Mucosa of stomach (tissue), 1 donor: ENCODE data around the gene CAMK1.
A peak's percentile ranks its signal among the peaks of the same experiment; 100 is the strongest.

Experiments
- H3K27me3 ChIP-seq: one replicate; pipeline ENCODE4 v1.7.0; 2013; ENCODE audit warnings: mild to moderate bottlenecking, low read length; ENCODE audit not compliant: control insufficient read depth, insufficient read depth
- H3K36me3 ChIP-seq: one replicate; pipeline ENCODE4 v1.7.0; 2013; ENCODE audit warnings: low read length; ENCODE audit not compliant: control insufficient read depth, insufficient read depth
- H3K4me1 ChIP-seq: one replicate; pipeline ENCODE4 v1.7.0; 2013; ENCODE audit warnings: mild to moderate bottlenecking, low read length; ENCODE audit not compliant: control insufficient read depth, insufficient read depth
- H3K4me3 ChIP-seq: one replicate; pipeline ENCODE4 v1.7.0; 2013; ENCODE audit warnings: low read length
- H3K9ac ChIP-seq: one replicate; pipeline ENCODE4 v1.7.0; 2013; ENCODE audit warnings: mild to moderate bottlenecking, low read length, moderate library complexity
- H3K9me3 ChIP-seq: one replicate; pipeline ENCODE4 v1.7.0; 2013; ENCODE audit warnings: mild to moderate bottlenecking, low read length, moderate library complexity; ENCODE audit not compliant: control insufficient read depth
- donor health status: Pancreatic carcinoma.

Gene CAMK1

DNA sequence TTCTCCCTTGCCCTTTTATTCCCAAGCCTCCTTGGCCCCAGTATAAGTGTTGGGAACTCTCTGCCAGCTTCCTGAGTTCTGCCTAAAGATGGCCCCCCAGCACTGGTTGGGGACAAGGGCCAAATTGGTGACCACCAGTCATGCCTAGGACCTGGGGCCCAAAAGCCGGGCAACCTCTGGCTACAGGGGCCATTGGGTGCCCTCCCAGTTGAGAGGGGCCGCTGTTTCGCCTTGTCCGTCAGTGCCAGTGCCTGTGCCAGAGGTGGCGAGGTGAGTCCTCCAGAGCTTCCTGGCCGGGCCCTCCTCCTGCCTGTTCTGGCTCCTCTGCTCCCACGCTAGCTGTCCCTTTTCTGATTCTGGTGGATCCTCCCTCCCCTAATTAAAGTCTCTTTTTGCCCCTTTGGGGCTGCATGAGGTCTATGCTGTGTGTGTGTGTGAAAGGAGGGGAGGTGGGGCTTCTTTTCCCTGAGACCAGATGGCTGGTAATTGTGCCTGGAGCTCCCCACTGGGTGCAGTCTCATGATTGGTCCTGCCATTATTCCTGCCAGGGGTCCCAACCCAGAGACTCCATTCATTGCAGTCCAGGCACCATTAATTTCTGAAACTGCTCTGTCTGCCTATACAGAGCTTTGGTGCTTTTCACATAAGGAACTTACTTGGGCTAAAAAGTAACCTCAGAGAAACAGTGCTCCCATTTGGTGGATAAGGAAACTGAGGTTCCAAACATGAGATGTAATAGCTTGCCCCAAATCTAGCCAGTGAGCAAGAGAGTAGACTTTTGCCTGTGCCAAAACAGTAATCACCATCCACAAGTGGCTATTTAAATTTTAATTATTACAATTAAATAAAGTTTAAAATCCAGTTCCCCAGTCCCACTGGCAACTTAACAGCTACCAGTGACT, 37.2 kb upstream of the CAMK1 start:
- Histone ChIP-seq H3K27me3 (no peaks in the 10 kb centered on the region), H3K4me1 (peaks cover 22% of the 10 kb centered on the region), H3K9ac (no peak overlapping the region), H3K4me3 (no peak overlapping the region), H3K36me3 (no peaks in the 10 kb centered on the region), H3K9me3 (no peaks in the 10 kb centered on the region)

DNA sequence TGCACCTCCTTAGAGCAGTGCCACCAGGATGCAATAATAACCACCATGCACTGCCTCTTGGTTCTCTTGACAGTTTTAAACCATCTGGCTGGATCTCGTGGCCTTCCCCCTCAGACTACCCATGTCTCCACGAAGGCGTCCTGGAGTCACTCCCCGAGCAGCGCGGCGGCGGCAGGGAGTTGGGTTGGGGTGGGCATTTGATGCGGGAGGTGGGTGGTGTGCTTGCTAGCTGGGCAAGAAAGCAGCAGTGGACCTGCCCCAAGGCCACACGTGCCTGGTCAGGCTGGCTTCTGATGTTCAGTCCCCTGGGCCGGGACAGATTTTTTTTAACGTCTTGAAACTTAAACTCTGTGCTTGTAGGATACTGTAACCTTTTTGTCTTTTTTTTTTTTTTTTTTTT, 36.4 kb upstream of the CAMK1 start:
- no peaks in the 10 kb centered on the region for H3K36me3 ChIP-seq
- no peaks in the 10 kb centered on the region for H3K27me3 ChIP-seq
- peaks cover 22% of the 10 kb centered on the region for H3K4me1 ChIP-seq
- no peak overlapping the region for H3K4me3 ChIP-seq
- no peak overlapping the region for H3K9ac ChIP-seq
- no peaks in the 10 kb centered on the region for H3K9me3 ChIP-seq

DNA sequence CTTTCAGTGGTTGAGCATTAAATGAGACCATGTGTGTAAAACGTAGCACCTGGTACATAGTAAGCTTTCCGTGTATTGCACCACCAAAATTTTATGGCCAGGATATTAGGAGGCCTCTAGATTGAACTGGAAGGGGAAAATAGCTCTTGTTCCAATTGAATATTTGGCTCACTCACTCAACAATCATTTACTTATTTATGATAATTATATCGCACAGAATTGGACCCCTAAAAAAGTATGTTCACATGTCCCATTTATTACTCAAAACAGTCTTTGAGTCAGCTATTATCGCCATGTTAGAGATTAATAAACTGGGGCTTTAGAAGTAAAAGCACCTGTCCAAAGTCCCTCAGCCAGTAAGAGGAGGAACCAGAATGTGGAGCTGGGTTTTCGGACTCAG, 35.2 kb upstream of the CAMK1 start:
- no peaks in the 10 kb centered on the region for H3K9me3 ChIP-seq
- peaks cover 3% of the 10 kb centered on the region for H3K36me3 ChIP-seq
- H3K4me3 ChIP-seq: no peak overlapping the region
- no peaks in the 10 kb centered on the region for H3K27me3 ChIP-seq
- no peak overlapping the region for H3K9ac ChIP-seq
- peaks cover 15% of the 10 kb centered on the region for H3K4me1 ChIP-seq

DNA sequence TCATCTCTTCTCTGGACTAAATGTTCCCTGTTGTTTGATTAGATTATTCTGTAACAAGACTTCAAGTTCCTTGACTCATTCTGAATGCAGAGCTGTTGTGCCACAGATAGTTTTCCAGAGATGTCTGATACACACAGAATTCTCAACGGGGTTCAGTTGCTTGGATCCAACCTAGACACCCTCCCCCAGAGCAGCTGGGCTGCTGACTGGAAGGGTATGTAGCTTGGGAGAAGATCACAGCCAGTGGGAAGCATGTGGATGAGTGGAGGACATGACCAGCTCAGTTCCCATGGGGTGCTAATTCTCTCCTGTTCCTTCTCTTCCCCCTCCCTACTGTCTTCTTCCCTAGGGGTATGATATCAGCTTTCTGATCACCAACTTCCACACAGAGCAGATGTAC, 33.7 kb upstream of the CAMK1 start:
- Histone ChIP-seq H3K9me3 (no peaks in the 10 kb centered on the region), H3K36me3 (peaks cover 13% of the 10 kb centered on the region), H3K27me3 (no peaks in the 10 kb centered on the region), H3K4me1 (peaks cover 3% of the 10 kb centered on the region), H3K9ac (no peak overlapping the region), H3K4me3 (no peak overlapping the region)

DNA sequence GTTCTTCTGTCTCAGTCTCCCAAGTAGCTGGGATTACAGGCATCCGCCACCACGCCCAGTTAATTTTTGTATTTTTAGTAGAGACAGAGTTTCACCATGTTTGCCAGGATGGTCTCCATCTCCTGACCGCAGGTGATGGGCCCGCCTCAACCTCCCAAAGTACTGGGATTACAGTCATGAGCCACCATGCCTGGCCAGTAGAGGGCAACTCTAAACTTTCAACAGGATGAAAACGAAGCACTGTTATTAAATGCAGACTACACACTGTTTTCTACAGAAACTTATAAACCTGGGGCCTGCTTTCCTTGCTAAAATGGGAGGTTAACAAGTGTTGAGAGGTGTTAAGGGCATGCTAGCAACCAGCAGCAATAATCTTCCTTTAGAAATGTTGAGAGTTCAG, 30.8 kb upstream of the CAMK1 start:
- H3K27me3 ChIP-seq: no peaks in the 10 kb centered on the region
- H3K9me3 ChIP-seq: no peaks in the 10 kb centered on the region
- no peaks in the 10 kb centered on the region for H3K4me1 ChIP-seq
- H3K36me3 ChIP-seq: peaks cover 18% of the 10 kb centered on the region
- no peak overlapping the region for H3K9ac ChIP-seq
- H3K4me3 ChIP-seq: no peak overlapping the region

DNA sequence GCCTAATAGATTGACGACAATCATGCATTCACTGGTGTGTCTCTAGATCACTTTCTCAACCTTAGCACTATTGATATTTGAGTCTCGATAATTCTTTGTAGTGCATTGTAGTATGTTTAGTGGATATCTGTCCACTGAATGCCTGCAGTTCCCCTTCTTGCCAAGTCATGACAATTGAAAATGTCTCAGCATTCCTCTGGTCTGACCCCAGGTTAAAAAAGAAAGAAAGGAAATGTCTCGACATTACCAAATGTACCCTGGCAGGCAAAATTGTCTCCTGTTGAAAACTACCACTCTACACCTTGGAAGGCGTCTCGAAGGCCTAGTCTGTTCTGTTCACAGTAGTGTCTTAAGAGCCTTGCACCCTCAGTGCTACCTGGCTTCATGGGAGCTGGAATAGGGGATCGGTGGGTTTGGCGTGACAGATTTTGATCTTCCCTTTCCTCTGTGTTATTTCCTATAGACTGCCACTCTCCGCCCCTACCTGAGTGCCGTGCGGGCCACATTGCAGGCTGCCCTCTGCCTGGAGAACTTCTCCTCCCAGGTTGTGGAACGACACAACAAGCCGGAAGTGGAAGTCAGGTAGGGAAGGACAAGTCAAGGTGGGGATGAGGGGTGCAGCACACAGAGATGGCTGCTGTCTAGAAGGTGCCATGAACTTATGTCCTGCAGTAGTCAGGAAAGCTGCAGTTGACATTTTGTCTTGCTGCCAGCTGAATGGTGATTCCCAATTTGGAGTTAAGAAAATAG, 27.6 kb upstream of the CAMK1 start:
- Histone ChIP-seq H3K9me3 (no peaks in the 10 kb centered on the region), H3K4me3 (no peak overlapping the region), H3K4me1 (no peaks in the 10 kb centered on the region), H3K27me3 (no peaks in the 10 kb centered on the region), H3K9ac (no peak overlapping the region), H3K36me3 (peaks cover 18% of the 10 kb centered on the region)

DNA sequence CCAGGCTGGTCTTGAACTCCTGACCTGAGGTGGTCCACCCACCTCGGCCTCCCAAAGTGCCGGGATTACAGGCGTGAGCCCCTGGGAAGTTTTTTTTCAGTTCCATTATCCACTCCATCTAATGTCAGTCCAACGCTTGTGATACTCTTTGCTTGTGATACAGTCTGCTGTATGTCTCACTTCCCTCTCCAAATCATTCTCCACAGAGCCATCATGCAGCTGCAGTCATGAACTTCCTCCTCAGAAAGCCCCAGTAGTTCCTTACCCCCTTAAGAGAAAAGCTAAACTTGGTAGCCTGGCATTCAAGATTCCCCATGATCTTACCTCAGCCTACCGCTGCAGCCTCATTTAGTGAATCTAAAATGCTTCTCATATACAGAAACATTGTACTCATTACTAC, 25.5 kb upstream of the CAMK1 start:
- no peak overlapping the region for H3K9ac ChIP-seq
- peaks cover 9% of the 10 kb centered on the region for H3K4me1 ChIP-seq
- H3K4me3 ChIP-seq: no peak overlapping the region
- H3K9me3 ChIP-seq: no peaks in the 10 kb centered on the region
- H3K27me3 ChIP-seq: no peaks in the 10 kb centered on the region
- peaks cover 17% of the 10 kb centered on the region for H3K36me3 ChIP-seq

DNA sequence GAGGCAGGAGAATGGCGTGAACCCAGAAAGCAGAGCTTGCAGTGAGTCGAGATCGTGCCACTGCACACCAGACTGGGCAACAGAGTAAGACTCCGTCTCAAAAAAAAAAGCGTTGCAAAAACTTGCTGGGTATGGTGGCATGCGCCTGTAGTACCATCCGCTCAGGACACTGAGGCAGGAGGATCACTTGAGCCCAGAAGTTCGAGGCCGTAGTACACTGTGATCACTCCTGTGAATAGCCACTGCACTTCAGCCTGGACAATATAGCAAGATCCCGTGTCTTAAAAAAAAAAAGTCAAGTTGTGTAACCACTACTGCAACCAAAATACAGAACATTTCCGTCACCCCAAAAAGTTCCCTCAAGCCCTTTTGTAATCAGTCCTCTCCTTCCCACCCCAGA, 24.7 kb upstream of the CAMK1 start:
- no peak overlapping the region for H3K9ac ChIP-seq
- no peaks in the 10 kb centered on the region for H3K27me3 ChIP-seq
- no peak overlapping the region for H3K4me3 ChIP-seq
- peaks cover 11% of the 10 kb centered on the region for H3K36me3 ChIP-seq
- H3K9me3 ChIP-seq: no peaks in the 10 kb centered on the region
- H3K4me1 ChIP-seq: peaks cover 9% of the 10 kb centered on the region

DNA sequence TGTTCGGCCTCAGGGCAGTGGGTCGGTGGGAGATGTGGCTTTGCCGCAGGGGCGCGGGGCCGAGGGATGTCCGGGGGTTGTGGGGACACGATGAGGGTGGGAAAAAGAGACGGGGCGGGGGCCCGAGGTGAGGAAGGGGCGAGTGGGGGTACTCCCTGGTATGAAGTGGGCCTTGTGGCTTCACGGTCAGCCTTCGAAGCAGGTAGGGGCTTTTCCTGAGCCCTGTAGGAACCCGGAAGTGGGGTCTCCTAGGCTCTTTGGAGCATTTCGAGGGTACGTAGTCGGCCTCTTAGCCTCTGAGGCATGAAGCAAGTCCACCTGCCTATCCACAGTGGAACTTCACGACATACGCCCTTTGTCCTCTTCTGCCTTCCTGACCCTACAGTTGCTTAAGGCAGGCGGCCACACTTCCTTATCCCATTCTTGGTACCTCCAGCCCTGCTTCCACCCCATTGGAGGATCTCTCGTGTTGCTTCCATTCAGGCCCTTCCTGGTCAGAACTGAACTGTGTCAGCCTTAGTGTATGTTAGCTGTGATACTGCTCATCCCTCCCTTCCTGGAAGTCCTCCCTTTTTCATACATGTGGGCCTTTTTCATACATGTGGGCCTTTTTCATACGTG, 23.5 kb upstream of the CAMK1 start:
- Histone ChIP-seq H3K27me3 (no peaks in the 10 kb centered on the region), H3K9me3 (no peaks in the 10 kb centered on the region), H3K4me3 (peak overlapping the region; percentile 44), H3K4me1 (peaks cover 9% of the 10 kb centered on the region), H3K9ac (peak overlapping the region; percentile 99), H3K36me3 (peaks cover 11% of the 10 kb centered on the region)

- Histone ChIP-seq H3K4me1 (peaks cover 9% of the 10 kb centered on the region), H3K9me3 (no peaks in the 10 kb centered on the region), H3K4me3 (peak within 1 kb of the TSS; percentile 44), H3K9ac (peak within 1 kb of the TSS; percentile 99), H3K27me3 (no peaks in the 10 kb centered on the region), H3K36me3 (peaks cover 7% of the 10 kb centered on the region)
Observed at GRCh38 chr3:9792405-9793160, 22.8 kb upstream of the CAMK1 start, which contains the start of the genes ARPC4 and TADA3. Gene ARPC4 (plus strand): TSS chr3:9793082. CDS start chr3:9793122, 40 bp downstream. Gene TADA3 (minus strand): TSS chr3:9792473. CDS start chr3:9791466, 1,007 bp downstream.

GRCh38 chr3:9791790-9792404, 22.1 kb upstream of the CAMK1 start:
- Histone ChIP-seq H3K9me3 (no peaks in the 10 kb centered on the region), H3K4me3 (peak overlapping the region; percentile 44), H3K9ac (peak overlapping the region; percentile 99), H3K27me3 (no peaks in the 10 kb centered on the region), H3K4me1 (peaks cover 9% of the 10 kb centered on the region), H3K36me3 (peaks cover 7% of the 10 kb centered on the region)
